ENCODE measurements around the gene TBC1D10B. TPM values are rescaled to one million over a fixed set of nuclear protein-coding genes. Genes with fewer than 3 reads are reported as not detected.
A peak's percentile ranks its signal among the peaks of the same experiment; 100 is the strongest.

The TBC1D10B gene
- total RNA-seq (2021; ENCODE audit: unreplicated experiment) (49.2 TPM), Bru-seq, nascent RNA (percentile 70 among the genes with signal in this experiment), BruChase-seq, experiment 1, labeled RNA remaining after a 6-hour chase (percentile 86 among the genes with signal in this experiment), BruChase-seq, experiment 2, labeled RNA remaining after a 2-hour chase (percentile 89 among the genes with signal in this experiment)
- polyA plus RNA-seq (2012), result 35.5 and 38.1 TPM in 2 replicates
- long read RNA-seq, transcript TBC1D10B-201 (9 exons, 3,350 nt), result major isoform, 72 of 102 reads
- long read RNA-seq, partial matches to known transcripts, result 15 of 102 reads
- long read RNA-seq, other reads (novel, unspliced or antisense), result 13 of 102 reads

- intact Hi-C loops (cut with micrococcal nuclease), result loop anchor here (2.0 kb wide), 1 partner anchor 38 kb away; no protein-coding TSS in a partner anchor
These were observed at the start of gene TBC1D10B for GRCh38 chr16:30370456-30371247. Gene TBC1D10B, minus strand, starts transcription at chr16:30370494. Its CDS starts 311 bp downstream, at chr16:30370183.

More at GRCh38 chr16:30370456-30371247, at the start of gene TBC1D10B:
- H3K27me3 ChIP-seq (ENCODE audit: insufficient read depth, low read length), result no peaks in the 10 kb centered on the region
- ATAC-seq (peak; percentile 88), DNase-seq (ENCODE audit: low read depth, low spot score) (peak; percentile 100)
- H3K9me2 ChIP-seq (ENCODE audit: insufficient read depth), result no peaks in the 10 kb centered on the region
- ChIA-PET CTCF (interaction anchor here (0.9 to 2.2 kb wide), 11 partner anchors 14 to 327 kb away, joined by 3 to 17 read pairs (median 4); partner anchors contain the start of genes CD2BP2, DCTPP1 and ZNF48), RAD21 (ENCODE audit: low non-redundant PET in 1 of 2, low total read pairs in 2 of 2, uncharacterized antibody in 2 of 2, unreplicated experiment in 2 of 2) (interaction anchor here in 1 of 2 experiments (1.1 kb wide), 1 partner anchor 39 kb away, joined by 3 read pairs; no protein-coding TSS in a partner anchor), POLR2A (interaction anchor here (0.6 to 1.9 kb wide), 9 partner anchors 15 to 296 kb away, joined by 3 to 15 read pairs (median 5); partner anchors contain the start of genes CD2BP2, ZNF48 and ZNF771)
- no TSS peak for BruUV-seq (replicated peaks)
- no peaks in the 10 kb centered on the region for H3K9me3 ChIP-seq (ENCODE audit: control insufficient read depth in 1 of 2, insufficient read depth in 1 of 2, low read depth in 1 of 2, low read length in 2 of 2)
- TF ChIP-seq, protein P1, sequence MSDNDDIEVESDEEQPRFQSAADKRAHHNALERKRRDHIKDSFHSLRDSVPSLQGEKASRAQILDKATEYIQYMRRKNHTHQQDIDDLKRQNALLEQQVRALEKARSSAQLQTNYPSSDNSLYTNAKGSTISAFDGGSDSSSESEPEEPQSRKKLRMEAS (IDR thresholded peaks at IDR 0.05), result no peak
- no peak for TF ChIP-seq ZBTB33 (IDR thresholded peaks at IDR 0.05; ENCODE audit: extremely low read depth, insufficient replicate concordance, low read length)
- TF ChIP-seq CTCF (IDR thresholded peaks at IDR 0.05 in 2 of 3, conservative IDR thresholded peaks at IDR 0.05 in 1 of 3; ENCODE audit: borderline replicate concordance in 1 of 3, insufficient read depth in 1 of 3, low read depth in 2 of 3, low read length in 2 of 3), result peak in 1 of 3 experiments; percentile 30; a peak in 1 of 6 replicates
- no peak for TF ChIP-seq TCF7L2 (IDR thresholded peaks at IDR 0.05; ENCODE audit: borderline replicate concordance, extremely low read depth, insufficient read depth, insufficient read length)
- TF ChIP-seq ELF1 (IDR thresholded peaks at IDR 0.05; ENCODE audit: borderline replicate concordance, low read depth), result no peak
- TF ChIP-seq POLR2A (IDR thresholded peaks at IDR 0.05; ENCODE audit: borderline replicate concordance, extremely low read depth, insufficient read depth, insufficient read length), result no peak
- TF ChIP-seq FOSL1 (IDR thresholded peaks at IDR 0.05; ENCODE audit: low read depth), result no peak
- peak; percentile 64 for TF ChIP-seq POLR2AphosphoS5 (IDR thresholded peaks at IDR 0.05; ENCODE audit: low read depth, low read length)
- H3K36me3 ChIP-seq (ENCODE audit: control insufficient read depth in 1 of 2, insufficient read depth in 2 of 2, low read length in 2 of 2), result peaks cover 6 to 8% of the 10 kb centered on the region in 2 experiments; a peak in 3 of 4 replicates
- H3K4me2 ChIP-seq (ENCODE audit: low read length), result peak within 1 kb of the TSS; percentile 92
- peaks cover 42% of the 10 kb centered on the region for H3K79me2 ChIP-seq (ENCODE audit: insufficient read depth, low read length)
- peaks cover 18 to 30% of the 10 kb centered on the region in 2 experiments for H3K4me1 ChIP-seq (ENCODE audit: control insufficient read depth in 1 of 2, insufficient read depth in 2 of 2, low read length in 2 of 2)
- peak within 1 kb of the TSS; percentile 84 for H3K27ac ChIP-seq (ENCODE audit: low read depth, low read length)
- H3K4me3 ChIP-seq (replicated peaks in 1 of 2; ENCODE audit: low read depth in 1 of 2, low read length in 2 of 2), result peak within 1 kb of the TSS; percentile 79 to 87
- H3K9ac ChIP-seq (ENCODE audit: low read length), result peak within 1 kb of the TSS; percentile 82
- no peak within 1 kb of the TSS for H2AFZ ChIP-seq (ENCODE audit: low read depth, low read length, poor library complexity, severe bottlenecking)
- H4K20me1 ChIP-seq (ENCODE audit: insufficient read depth), result no peaks in the 10 kb centered on the region
